T-helper 9 cell (primary cell): ENCODE results near the gene CENPH.
"Not testable (repeated sequence)": the region's sequence is repeated elsewhere in the genome, so short reads cannot be mapped to it uniquely, and the experiment has no call there.

ENCODE experiments used
- DNase-seq: peaks from one replicate; pipeline ENCODE4 v3.0.0-alpha.2; 2020

CENPH gene

DNA sequence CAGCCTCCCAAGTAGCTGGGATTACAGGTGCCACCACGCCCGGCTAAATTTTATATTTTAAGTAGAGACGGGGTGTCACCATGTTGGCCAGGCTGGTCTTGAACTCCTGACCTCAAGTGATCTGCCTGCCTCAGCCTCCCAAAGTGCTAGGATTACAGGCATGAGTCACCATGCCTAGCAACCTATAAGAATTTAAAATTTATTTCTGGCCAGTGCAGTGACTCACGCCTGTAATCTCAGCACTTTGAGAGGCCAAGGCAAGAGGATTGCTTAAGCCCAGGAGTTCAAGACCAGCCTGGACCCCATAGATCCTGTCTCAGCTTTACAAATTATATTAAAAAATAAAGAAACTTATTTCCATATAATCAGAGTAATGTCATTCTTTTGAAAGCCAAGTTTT lies 66.6 kb downstream of the CENPH start:
- DNase-seq, result not testable (repeated sequence)

DNA sequence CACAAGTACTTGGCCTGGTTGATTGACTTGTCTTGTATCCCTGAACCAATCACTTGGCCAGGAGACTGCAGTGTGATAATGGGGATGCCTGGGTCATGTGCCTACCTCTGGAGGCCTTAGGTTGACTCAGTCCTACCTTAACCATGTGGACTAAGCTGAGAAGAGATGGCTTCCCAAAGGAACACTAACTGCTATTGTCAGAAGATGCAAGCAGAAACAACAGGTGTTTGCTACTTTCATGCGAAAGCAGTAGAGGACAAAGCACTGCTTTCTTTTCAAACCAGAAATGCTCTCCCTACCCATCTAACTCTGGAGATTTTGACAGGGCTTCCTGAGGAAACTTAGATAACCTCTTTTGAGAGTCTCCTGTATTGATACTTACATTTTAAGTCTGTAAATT lies 68.2 kb downstream of the CENPH start:
- no peak for DNase-seq
